ENCODE data around the gene RMC1. TPM values are rescaled to one million over a fixed set of nuclear protein-coding genes. Genes with fewer than 3 reads are reported as not detected.

The RMC1 gene
- total RNA-seq, 4 donors from 2014 or later: 19.7 to 30.6 (median 23.8) TPM

DNA sequence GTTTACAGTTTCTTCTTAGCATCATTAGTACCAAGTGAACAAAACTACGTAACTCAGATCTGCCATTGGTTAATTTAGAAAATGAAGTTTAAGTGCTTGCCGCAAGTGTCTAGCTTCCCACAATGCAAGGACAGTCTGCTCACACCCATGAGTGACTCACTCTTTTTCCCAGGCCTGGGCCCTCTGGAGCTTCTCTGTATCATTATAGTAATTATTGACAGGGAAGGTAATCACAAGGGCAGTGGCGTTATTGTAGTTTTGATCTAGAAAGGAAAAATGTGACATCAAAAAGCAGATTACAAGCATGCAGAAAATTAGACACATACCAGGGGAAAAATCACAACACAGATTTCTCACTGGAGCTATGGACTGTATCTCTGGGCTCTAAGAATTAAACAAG is 44.5 kb downstream of the RMC1 start:
- TF ChIP-seq, protein P1, sequence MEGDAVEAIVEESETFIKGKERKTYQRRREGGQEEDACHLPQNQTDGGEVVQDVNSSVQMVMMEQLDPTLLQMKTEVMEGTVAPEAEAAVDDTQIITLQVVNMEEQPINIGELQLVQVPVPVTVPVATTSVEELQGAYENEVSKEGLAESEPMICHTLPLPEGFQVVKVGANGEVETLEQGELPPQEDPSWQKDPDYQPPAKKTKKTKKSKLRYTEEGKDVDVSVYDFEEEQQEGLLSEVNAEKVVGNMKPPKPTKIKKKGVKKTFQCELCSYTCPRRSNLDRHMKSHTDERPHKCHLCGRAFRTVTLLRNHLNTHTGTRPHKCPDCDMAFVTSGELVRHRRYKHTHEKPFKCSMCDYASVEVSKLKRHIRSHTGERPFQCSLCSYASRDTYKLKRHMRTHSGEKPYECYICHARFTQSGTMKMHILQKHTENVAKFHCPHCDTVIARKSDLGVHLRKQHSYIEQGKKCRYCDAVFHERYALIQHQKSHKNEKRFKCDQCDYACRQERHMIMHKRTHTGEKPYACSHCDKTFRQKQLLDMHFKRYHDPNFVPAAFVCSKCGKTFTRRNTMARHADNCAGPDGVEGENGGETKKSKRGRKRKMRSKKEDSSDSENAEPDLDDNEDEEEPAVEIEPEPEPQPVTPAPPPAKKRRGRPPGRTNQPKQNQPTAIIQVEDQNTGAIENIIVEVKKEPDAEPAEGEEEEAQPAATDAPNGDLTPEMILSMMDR (IDR thresholded peaks at IDR 0.05): no peak
- ATAC-seq (ENCODE audit: low FRiP score) (no peak), DNase-seq (ENCODE audit: low spot score) (no peak)

DNA sequence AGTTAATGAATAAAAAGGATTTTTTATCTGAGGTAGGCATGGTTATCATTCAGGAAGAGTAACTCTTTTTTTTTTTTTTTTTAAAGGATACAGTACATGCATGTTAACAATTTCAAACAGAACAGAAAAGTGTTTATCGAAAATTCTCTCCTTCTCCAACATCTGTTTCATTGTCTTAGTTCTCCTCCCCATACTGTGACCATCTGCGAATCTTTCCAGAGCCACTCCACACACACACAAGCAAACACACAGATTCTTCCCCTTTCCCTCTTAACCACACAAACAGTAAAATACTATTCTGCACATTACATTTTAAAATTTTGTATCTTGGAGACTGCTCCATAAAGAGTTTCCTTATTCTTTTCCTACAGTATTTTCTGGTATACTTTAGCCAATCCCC is 45.0 kb downstream of the RMC1 start:
- TF ChIP-seq, protein P1 (IDR thresholded peaks at IDR 0.05): no peak
- DNase-seq (ENCODE audit: low spot score): no peak

DNA sequence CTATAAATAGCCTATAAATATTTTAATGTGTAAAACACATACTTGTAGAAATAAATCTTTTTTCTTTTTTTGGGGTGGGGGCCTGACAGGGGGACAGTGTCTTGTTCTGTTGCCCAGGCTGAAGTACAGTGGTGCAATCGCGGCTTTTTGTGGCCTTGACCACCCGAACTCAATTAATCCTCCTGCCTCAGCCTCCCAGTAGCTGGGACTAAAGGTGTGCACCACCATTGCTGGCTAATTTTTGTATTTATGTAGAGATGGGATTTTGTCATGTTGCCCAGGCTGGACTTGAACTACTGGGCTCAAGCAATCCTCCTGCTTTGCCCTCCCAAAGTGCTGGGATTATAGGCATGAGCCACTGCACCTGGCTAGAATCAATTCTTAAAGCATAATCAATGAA is 45.4 kb downstream of the RMC1 start:
- TF ChIP-seq, protein P1 (IDR thresholded peaks at IDR 0.05): no peak
- DNase-seq (ENCODE audit: low spot score) (no peak), ATAC-seq (ENCODE audit: low FRiP score) (no peak)

More for the DNA sequence above, 45.0 kb downstream of the RMC1 start:
- no peak for ATAC-seq (ENCODE audit: low FRiP score)

DNA sequence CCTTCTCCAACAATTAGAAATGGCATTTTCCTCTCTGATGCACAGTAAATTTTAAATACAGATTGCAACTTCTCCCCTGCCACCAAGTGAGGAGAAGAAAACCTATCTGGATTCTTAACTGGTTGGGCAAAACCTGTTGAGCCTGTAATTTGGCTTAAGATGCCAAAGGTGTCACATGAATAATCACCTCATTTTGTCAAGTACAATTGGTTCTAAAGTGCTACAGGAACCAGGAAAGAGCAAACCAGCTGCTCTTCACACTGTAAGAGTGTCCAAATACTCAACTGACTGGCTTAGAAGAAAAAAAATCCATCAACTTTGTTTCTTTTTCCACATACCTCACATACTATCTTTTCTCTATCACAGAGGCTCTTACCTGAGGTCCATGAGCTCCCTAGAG is 47.6 kb downstream of the RMC1 start:
- no peak for ATAC-seq (ENCODE audit: low FRiP score)
- TF ChIP-seq, protein P1 (IDR thresholded peaks at IDR 0.05): no peak

DNA sequence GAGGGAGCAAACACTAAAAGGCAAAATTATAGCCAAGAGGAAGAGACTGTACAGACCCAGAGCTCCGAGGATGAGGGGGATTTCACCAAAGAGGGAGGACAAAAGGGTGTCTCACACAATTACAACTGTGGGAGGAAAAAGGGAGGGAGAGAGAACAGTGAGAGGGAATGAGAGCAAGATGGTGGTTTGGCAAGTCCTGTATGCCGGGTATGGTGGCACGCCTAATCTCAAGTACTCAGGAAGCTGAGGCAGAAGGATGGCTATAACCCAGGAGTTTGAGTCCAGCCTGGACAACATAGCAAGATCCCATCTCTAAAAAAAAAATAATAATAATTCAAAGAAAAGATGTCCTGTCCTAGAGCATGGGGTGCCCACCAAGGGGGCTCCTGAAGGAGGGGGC is 48.7 kb downstream of the RMC1 start:
- TF ChIP-seq, protein P1 (IDR thresholded peaks at IDR 0.05): no peak
- DNase-seq (ENCODE audit: low spot score) (no peak), ATAC-seq (ENCODE audit: low FRiP score) (no peak)

More for the DNA sequence above, 47.6 kb downstream of the RMC1 start:
- DNase-seq (ENCODE audit: low spot score): no peak

DNA sequence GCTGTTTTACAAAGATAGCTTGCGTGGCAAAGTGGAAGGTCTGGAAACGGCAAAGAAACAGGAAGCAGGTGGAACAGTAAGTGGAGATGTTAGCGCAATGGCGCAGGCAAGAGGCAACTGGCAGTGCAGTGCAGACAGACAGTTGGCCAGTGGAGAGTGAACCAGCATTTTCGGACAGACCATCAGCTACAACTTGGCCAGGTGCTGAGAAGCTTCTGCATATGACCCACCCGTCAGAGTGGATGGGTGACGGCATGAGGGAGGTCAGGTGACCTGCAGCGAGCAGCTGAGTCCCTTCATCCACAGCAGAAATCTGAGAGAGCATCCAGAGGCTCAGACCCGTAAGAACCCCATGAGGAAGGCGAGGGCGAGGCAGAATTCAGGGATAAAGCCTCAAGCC is 49.2 kb downstream of the RMC1 start:
- TF ChIP-seq, protein P1 (IDR thresholded peaks at IDR 0.05): no peak
- ATAC-seq (ENCODE audit: low FRiP score) (no peak), DNase-seq (ENCODE audit: low spot score) (no peak)

DNA sequence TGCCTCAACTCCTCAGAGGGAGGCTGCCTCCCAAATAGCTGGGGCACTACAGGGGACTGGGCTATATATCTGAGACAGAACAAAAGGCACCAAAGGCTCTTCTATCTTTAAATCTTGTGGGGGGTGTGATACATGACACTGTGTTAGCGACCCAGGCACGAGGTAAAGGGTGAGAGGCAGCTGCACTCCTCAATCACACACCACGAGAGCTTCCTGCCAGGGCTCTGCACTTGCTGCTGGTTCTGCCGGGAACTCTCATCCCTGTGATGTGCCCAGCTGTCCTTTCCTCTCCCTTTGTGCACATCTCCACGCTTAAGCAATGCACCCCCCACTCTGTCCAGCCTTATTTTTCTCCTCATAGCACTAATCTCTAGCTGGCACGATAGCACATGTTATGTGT is 50.6 kb downstream of the RMC1 start:
- TF ChIP-seq, protein P1 (IDR thresholded peaks at IDR 0.05): no peak
- DNase-seq (ENCODE audit: low spot score) (no peak), ATAC-seq (ENCODE audit: low FRiP score) (peak; percentile 48)
